ENCODE measurements around the gene FEZ2. TPM values are rescaled to one million over a fixed set of nuclear protein-coding genes. Genes with fewer than 3 reads are reported as not detected.

Gene FEZ2
- polyA plus RNA-seq, 2 donors, result 8.6 to 11.7 TPM

DNA sequence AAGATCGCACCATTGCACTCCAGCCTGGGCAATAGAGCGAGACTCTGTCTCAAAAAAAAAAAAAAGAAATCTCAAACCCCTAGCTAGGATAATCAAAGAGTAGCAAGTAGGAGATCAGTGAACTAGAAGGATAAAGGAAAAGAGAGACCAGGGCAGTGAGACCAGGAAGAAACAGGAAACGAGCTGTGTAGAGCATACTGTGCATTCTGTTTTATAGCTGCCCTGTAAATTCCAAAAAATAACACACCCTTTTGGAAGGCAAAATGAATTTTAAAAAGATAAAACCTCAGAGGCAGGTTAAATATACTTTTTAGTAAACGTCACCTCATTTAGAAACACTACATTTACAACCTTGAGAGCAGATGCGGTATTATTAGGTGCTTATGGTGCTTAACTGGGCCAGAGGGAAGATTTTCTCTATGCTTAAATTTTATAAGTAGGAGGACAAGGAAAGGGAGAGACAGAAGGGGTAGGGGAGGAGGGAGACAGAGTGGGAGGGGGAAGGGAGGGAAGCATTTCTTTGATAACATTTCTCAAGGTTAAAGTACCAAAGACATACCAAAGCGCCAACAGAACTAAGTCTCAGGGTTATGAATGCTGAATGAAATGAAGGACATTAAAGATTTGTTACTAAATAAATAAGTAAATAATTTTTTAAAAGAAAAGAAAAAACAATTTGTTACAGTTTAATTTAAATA, 30.1 kb downstream of the FEZ2 start:
- H3K4me3 ChIP-seq (ENCODE audit: low read depth in 1 of 2, low read length in 2 of 2), result no peak overlapping the region
- H3K27ac ChIP-seq (ENCODE audit: low read depth in 2 of 2, low read length in 1 of 2), result no peak overlapping the region
- no peaks in the 10 kb centered on the region for H3K9me3 ChIP-seq (ENCODE audit: control insufficient read depth in 2 of 2, insufficient read depth in 1 of 2, low read depth in 1 of 2, low read length in 1 of 2)
- WGBS, 2 donors, result 95 to 97% methylated on average over 6 of the region's 6 CpGs
- peaks cover 0 to 6% of the 10 kb centered on the region in 2 donors for H3K36me3 ChIP-seq (ENCODE audit: control insufficient read depth in 2 of 2, insufficient read depth in 2 of 2, low read length in 1 of 2)
- H3K27me3 ChIP-seq (ENCODE audit: control insufficient read depth in 1 of 2, insufficient read depth in 2 of 2, low read length in 2 of 2), result no peaks in the 10 kb centered on the region
- peaks cover 0 to 3% of the 10 kb centered on the region in 2 donors for H3K4me1 ChIP-seq (ENCODE audit: control insufficient read depth in 2 of 2, insufficient read depth in 2 of 2, low read length in 1 of 2)

DNA sequence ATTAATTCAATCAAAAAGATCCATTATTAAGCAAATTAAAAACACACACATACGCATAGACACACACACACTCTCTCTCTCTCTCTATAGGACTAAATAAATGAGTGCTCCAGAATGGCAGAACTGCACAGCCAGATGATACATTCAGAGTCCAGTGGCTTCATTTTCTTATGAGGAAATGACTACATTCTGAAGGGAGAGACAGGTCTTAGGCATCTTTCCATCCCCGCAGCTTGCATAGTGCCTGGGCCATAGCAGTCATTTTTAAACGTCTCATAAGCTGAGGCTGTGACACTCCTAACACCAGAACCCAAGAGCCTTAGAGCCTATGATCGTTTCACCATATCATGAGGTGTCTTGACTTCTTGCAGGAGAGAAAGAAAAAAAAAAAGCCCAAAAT, 31.1 kb downstream of the FEZ2 start:
- Histone ChIP-seq H3K27me3 (ENCODE audit: control insufficient read depth in 1 of 2, insufficient read depth in 2 of 2, low read length in 2 of 2) (no peaks in the 10 kb centered on the region), H3K4me3 (ENCODE audit: low read depth in 1 of 2, low read length in 2 of 2) (no peak overlapping the region), H3K4me1 (ENCODE audit: control insufficient read depth in 2 of 2, insufficient read depth in 2 of 2, low read length in 1 of 2) (peaks cover 0 to 3% of the 10 kb centered on the region in 2 donors), H3K27ac (ENCODE audit: low read depth in 2 of 2, low read length in 1 of 2) (no peak overlapping the region), H3K9me3 (ENCODE audit: control insufficient read depth in 2 of 2, insufficient read depth in 1 of 2, low read depth in 1 of 2, low read length in 1 of 2) (no peaks in the 10 kb centered on the region), H3K36me3 (ENCODE audit: control insufficient read depth in 2 of 2, insufficient read depth in 2 of 2, low read length in 1 of 2) (peaks cover 0 to 6% of the 10 kb centered on the region in 2 donors)
- WGBS, 2 donors, result 90 to 96% methylated on average over 4 of the region's 4 CpGs

GRCh38 chr2:36565712-36566111, 32.3 kb downstream of the FEZ2 start:
- peaks cover 0 to 3% of the 10 kb centered on the region in 2 donors for H3K4me1 ChIP-seq (ENCODE audit: control insufficient read depth in 2 of 2, insufficient read depth in 2 of 2, low read length in 1 of 2)
- no peaks in the 10 kb centered on the region for H3K9me3 ChIP-seq (ENCODE audit: control insufficient read depth in 2 of 2, insufficient read depth in 1 of 2, low read depth in 1 of 2, low read length in 1 of 2)
- H3K27me3 ChIP-seq (ENCODE audit: control insufficient read depth in 1 of 2, insufficient read depth in 2 of 2, low read length in 2 of 2), result no peaks in the 10 kb centered on the region
- H3K4me3 ChIP-seq (ENCODE audit: low read depth in 1 of 2, low read length in 2 of 2), result no peak overlapping the region
- H3K36me3 ChIP-seq (ENCODE audit: control insufficient read depth in 2 of 2, insufficient read depth in 2 of 2, low read length in 1 of 2), result peaks cover 0 to 6% of the 10 kb centered on the region in 2 donors
- WGBS, 2 donors, result 93 to 97% methylated on average over 4 of the region's 4 CpGs
- no peak overlapping the region for H3K27ac ChIP-seq (ENCODE audit: low read depth in 2 of 2, low read length in 1 of 2)

DNA sequence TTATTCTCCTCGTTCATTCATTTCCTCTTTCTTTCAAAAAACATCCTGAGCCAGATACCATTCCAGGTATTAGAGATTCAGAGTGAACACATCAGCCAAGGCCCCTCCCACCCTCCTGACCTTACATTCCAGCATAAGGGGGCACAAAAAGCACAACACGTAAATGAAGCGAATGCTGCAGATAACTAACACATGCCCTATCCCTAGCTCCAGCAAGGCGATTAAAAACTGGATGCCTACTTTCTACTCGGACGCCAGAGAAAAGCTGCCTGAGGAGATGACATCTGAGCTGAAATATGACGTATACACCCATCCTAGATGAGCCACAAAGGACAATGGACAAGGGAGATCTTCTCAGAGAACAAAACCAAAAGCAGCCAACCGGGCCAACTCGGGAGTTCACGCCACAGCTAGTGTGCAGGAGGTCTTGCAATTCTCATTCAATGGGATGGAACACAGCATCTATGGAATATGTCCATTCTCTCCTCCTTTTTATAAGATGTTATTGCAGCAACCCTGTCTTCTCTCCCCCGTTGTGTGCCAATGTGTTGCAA, 33.5 kb downstream of the FEZ2 start:
- H3K27me3 ChIP-seq (ENCODE audit: control insufficient read depth in 1 of 2, insufficient read depth in 2 of 2, low read length in 2 of 2), result no peaks in the 10 kb centered on the region
- H3K27ac ChIP-seq (ENCODE audit: low read depth in 2 of 2, low read length in 1 of 2), result no peak overlapping the region
- 92 to 93% methylated on average over 11 of the region's 11 CpGs for WGBS, 2 donors
- peaks cover 0 to 3% of the 10 kb centered on the region in 2 donors for H3K4me1 ChIP-seq (ENCODE audit: control insufficient read depth in 2 of 2, insufficient read depth in 2 of 2, low read length in 1 of 2)
- H3K9me3 ChIP-seq (ENCODE audit: control insufficient read depth in 2 of 2, insufficient read depth in 1 of 2, low read depth in 1 of 2, low read length in 1 of 2), result no peaks in the 10 kb centered on the region
- H3K4me3 ChIP-seq (ENCODE audit: low read depth in 1 of 2, low read length in 2 of 2), result no peak overlapping the region
- H3K36me3 ChIP-seq (ENCODE audit: control insufficient read depth in 2 of 2, insufficient read depth in 2 of 2, low read length in 1 of 2), result peaks cover 0 to 6% of the 10 kb centered on the region in 2 donors

DNA sequence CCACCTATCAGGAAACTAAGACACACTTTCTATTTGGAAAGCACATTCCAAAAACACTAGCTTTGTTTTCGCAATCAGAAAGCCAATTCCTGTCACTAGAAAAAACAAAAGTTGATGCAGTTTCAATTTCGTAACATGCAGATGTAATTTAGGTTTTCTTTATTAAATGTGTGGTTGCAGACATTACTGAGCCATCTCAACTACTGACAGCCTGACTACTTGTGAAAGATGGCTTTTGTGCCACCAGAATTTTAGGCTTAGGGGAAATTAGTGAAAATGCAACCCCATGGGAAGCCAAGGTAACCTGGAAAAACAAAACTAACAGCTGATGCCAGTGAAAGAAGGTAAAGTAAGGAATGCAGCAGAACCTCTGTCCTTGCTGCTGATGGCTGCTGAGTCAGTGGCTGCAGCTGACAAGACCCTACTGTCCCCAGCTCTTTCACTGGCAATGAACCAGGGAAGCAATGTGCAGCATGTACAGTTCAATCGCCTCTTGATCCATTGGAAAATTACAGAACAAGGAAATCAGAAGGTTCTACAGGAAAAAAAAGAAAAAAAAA, 34.9 kb downstream of the FEZ2 start:
- Histone ChIP-seq H3K9me3 (ENCODE audit: control insufficient read depth in 2 of 2, insufficient read depth in 1 of 2, low read depth in 1 of 2, low read length in 1 of 2) (no peaks in the 10 kb centered on the region), H3K27ac (ENCODE audit: low read depth in 2 of 2, low read length in 1 of 2) (peak overlapping the region in 1 of 2 donors; percentile 14), H3K36me3 (ENCODE audit: control insufficient read depth in 2 of 2, insufficient read depth in 2 of 2, low read length in 1 of 2) (peaks cover 0 to 6% of the 10 kb centered on the region in 2 donors), H3K27me3 (ENCODE audit: control insufficient read depth in 1 of 2, insufficient read depth in 2 of 2, low read length in 2 of 2) (no peaks in the 10 kb centered on the region), H3K4me1 (ENCODE audit: control insufficient read depth in 2 of 2, insufficient read depth in 2 of 2, low read length in 1 of 2) (peaks cover 0 to 3% of the 10 kb centered on the region in 2 donors), H3K4me3 (ENCODE audit: low read depth in 1 of 2, low read length in 2 of 2) (no peak overlapping the region)
- WGBS, 2 donors, result 69 to 72% methylated on average over 3 of the region's 3 CpGs

DNA sequence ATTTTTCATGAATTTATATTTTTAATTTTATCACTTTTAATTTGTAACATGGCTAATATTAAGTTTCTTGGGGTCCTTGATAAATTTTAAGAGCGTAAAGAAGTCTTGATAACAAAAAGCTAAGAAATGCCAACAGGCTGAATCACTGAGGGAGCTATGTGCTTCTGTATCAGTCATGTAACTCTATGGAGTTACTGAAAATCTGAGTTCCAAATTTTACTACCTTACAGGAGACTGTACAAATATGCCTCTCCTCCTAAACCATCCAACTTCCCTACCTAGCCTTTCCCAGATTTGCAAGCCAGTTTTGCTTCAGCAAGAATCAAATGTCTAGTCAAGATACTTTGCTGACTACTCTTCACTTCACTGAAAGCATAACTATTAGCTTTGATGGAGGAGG, 35.7 kb downstream of the FEZ2 start:
- Histone ChIP-seq H3K4me1 (ENCODE audit: control insufficient read depth in 2 of 2, insufficient read depth in 2 of 2, low read length in 1 of 2) (peaks cover 0 to 3% of the 10 kb centered on the region in 2 donors), H3K27ac (ENCODE audit: low read depth in 2 of 2, low read length in 1 of 2) (no peak overlapping the region), H3K27me3 (ENCODE audit: control insufficient read depth in 1 of 2, insufficient read depth in 2 of 2, low read length in 2 of 2) (no peaks in the 10 kb centered on the region), H3K4me3 (ENCODE audit: low read depth in 1 of 2, low read length in 2 of 2) (no peak overlapping the region), H3K9me3 (ENCODE audit: control insufficient read depth in 2 of 2, insufficient read depth in 1 of 2, low read depth in 1 of 2, low read length in 1 of 2) (no peaks in the 10 kb centered on the region), H3K36me3 (ENCODE audit: control insufficient read depth in 2 of 2, insufficient read depth in 2 of 2, low read length in 1 of 2) (peaks cover 0 to 6% of the 10 kb centered on the region in 2 donors)
- 97 to 98% methylated on average over 1 of the region's 1 CpG for WGBS, 2 donors

GRCh38 chr2:36561237-36561944, 36.6 kb downstream of the FEZ2 start:
- Histone ChIP-seq H3K4me3 (ENCODE audit: low read depth in 1 of 2, low read length in 2 of 2) (no peak overlapping the region), H3K36me3 (ENCODE audit: control insufficient read depth in 2 of 2, insufficient read depth in 2 of 2, low read length in 1 of 2) (peaks cover 0 to 6% of the 10 kb centered on the region in 2 donors), H3K27ac (ENCODE audit: low read depth in 2 of 2, low read length in 1 of 2) (peak overlapping the region; percentile 42 to 64), H3K9me3 (ENCODE audit: control insufficient read depth in 2 of 2, insufficient read depth in 1 of 2, low read depth in 1 of 2, low read length in 1 of 2) (no peaks in the 10 kb centered on the region), H3K27me3 (ENCODE audit: control insufficient read depth in 1 of 2, insufficient read depth in 2 of 2, low read length in 2 of 2) (no peaks in the 10 kb centered on the region), H3K4me1 (ENCODE audit: control insufficient read depth in 2 of 2, insufficient read depth in 2 of 2, low read length in 1 of 2) (peaks cover 0 to 3% of the 10 kb centered on the region in 2 donors)
- 59 to 69% methylated on average over 8 of the region's 8 CpGs for WGBS, 2 donors

- peaks cover 0 to 5% of the 10 kb centered on the region in 2 donors for H3K36me3 ChIP-seq (ENCODE audit: control insufficient read depth in 2 of 2, insufficient read depth in 2 of 2, low read length in 1 of 2)
- WGBS, 2 donors, result 98 to 100% methylated on average over 5 of the region's 5 CpGs
- peaks cover 0 to 3% of the 10 kb centered on the region in 2 donors for H3K4me1 ChIP-seq (ENCODE audit: control insufficient read depth in 2 of 2, insufficient read depth in 2 of 2, low read length in 1 of 2)
- H3K9me3 ChIP-seq (ENCODE audit: control insufficient read depth in 2 of 2, insufficient read depth in 1 of 2, low read depth in 1 of 2, low read length in 1 of 2), result no peaks in the 10 kb centered on the region
- no peak overlapping the region for H3K27ac ChIP-seq (ENCODE audit: low read depth in 2 of 2, low read length in 1 of 2)
- H3K27me3 ChIP-seq (ENCODE audit: control insufficient read depth in 1 of 2, insufficient read depth in 2 of 2, low read length in 2 of 2), result no peaks in the 10 kb centered on the region
- no peak overlapping the region for H3K4me3 ChIP-seq (ENCODE audit: low read depth in 1 of 2, low read length in 2 of 2)
Measured at GRCh38 chr2:36560726-36561125, 37.2 kb downstream of the FEZ2 start.

DNA sequence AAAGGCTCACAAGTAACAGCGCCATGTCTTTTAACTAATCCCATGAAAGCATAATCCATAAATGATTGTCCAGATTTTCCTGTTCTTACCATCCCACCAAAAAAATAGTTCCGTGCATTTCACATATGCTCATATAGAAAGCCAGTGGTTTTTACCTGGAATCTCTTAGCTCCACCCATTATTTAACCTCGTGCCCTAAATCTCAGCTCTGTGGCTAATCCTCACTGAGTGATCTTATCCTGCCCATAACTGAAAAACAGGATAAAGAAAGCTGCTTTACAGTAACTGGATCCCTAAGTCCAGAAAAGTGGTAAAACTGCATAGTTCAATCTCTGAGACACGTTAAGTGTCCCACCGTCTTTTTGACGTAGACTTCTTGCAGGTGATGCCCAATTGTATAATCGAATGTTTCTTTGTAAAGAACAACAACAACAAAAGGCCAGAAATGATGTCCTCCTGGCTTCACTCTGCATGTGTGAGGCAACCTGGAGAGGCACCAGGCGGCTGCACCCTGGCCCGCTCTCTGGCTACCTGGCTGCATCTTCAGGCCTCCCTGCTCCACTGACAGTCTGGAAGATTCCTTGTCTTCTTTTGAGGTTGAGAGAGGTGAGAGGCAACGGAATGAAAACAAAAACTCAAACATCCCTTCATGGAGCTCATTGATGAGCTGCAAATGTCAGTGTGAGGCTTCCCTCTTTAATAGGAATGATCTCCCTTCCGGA, 38.6 kb downstream of the FEZ2 start:
- no peaks in the 10 kb centered on the region for H3K27me3 ChIP-seq (ENCODE audit: control insufficient read depth in 1 of 2, insufficient read depth in 2 of 2, low read length in 2 of 2)
- no peaks in the 10 kb centered on the region for H3K9me3 ChIP-seq (ENCODE audit: control insufficient read depth in 2 of 2, insufficient read depth in 1 of 2, low read depth in 1 of 2, low read length in 1 of 2)
- H3K4me3 ChIP-seq (ENCODE audit: low read depth in 1 of 2, low read length in 2 of 2), result no peak overlapping the region
- 91 to 94% methylated on average over 11 of the region's 11 CpGs for WGBS, 2 donors
- no peak overlapping the region for H3K27ac ChIP-seq (ENCODE audit: low read depth in 2 of 2, low read length in 1 of 2)
- peaks cover 0 to 3% of the 10 kb centered on the region in 2 donors for H3K4me1 ChIP-seq (ENCODE audit: control insufficient read depth in 2 of 2, insufficient read depth in 2 of 2, low read length in 1 of 2)
- H3K36me3 ChIP-seq (ENCODE audit: control insufficient read depth in 2 of 2, insufficient read depth in 2 of 2, low read length in 1 of 2), result peaks cover 0 to 3% of the 10 kb centered on the region in 2 donors

Measured in esophagus (tissue), 2 donors.